SK-N-MC (cell line): ENCODE results near the gene CACNA1F.

Source experiments
- EZH2 ChIP-seq: fragments of 200-600 bp; sonication (generic); IDR thresholded peaks from one replicate; pipeline ENCODE4 v1.6.1; 2017; ENCODE audit warnings: antibody characterized with exemption
- POLR2AphosphoS5 ChIP-seq: IDR thresholded peaks from 2 replicates; pipeline ENCODE4 v1.6.1; 2012; ENCODE audit warnings: mild to moderate bottlenecking, low read depth, low read length, borderline replicate concordance

GRCh38 chrX:49165901-49166881, 66.9 kb downstream of the CACNA1F start:
- TF ChIP-seq EZH2 (no peak), POLR2AphosphoS5 (no peak)
